Measurements from ENCODE around the gene ARSH. TPM values are rescaled to one million over a fixed set of nuclear protein-coding genes. Genes with fewer than 3 reads are reported as not detected.
"Not testable (repeated sequence)": the region's sequence is repeated elsewhere in the genome, so short reads cannot be mapped to it uniquely, and the experiment has no call there.

Gene ARSH
- total and polyA plus RNA-seq, 2 of the 8 experiments (the other 6 are each of a cell fraction or from before 2014, with no cell fraction given), result not detected

DNA sequence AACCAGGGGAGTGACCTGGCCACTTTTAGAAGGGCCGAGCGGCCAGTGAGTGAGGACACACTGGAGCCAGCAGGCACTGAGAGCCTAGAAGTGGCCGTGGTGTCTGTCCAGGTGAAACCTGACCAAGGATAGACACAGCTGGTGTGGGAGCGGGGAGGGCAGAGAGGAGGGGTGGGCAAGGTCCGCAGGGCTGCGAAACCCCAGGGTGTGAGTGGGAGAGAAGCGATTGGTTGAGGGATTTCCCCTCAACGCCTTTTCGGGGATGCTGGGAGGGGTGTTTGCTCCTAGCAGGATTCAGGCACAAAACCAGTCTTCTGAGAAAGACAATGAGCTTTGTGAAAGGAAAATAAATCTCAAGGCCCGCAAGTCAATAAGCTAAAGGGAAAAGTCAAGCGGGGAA, 44.0 kb upstream of the ARSH start (continued):
- TF ChIP-seq RXRA (IDR thresholded peaks at IDR 0.05; ENCODE audit: insufficient read depth, low read depth, low read length) (no peak), SAP30 (IDR thresholded peaks at IDR 0.05; ENCODE audit: insufficient read depth, insufficient replicate concordance, low read length) (no peak)

GRCh38 chrX:2963449-2963848, 42.9 kb upstream of the ARSH start:
- H4K91ac ChIP-seq (replicated peaks; ENCODE audit: insufficient read length, low read length); H3K14ac ChIP-seq (ENCODE audit: insufficient read length); CTCF ChIA-PET (ENCODE audit: partially characterized antibody); H2AFZ ChIP-seq (ENCODE audit: low read length); H3K4ac ChIP-seq (replicated peaks; ENCODE audit: insufficient read length, low read depth, low read length); H3K79me1 ChIP-seq (ENCODE audit: low read depth, low read length); POLR2A ChIA-PET (ENCODE audit: partially characterized antibody); H4K8ac ChIP-seq (ENCODE audit: extremely low read depth, insufficient read depth, low read length); H2BK5ac ChIP-seq (ENCODE audit: low read depth, low read length); H3K27me3 ChIP-seq (replicated peaks in 1 of 4; ENCODE audit: control insufficient read depth in 3 of 4, extremely low read depth in 1 of 4, insufficient read depth in 3 of 4, low read length in 3 of 4); H2AK5ac ChIP-seq (ENCODE audit: low read depth, low read length); H2BK12ac ChIP-seq (ENCODE audit: low read depth, low read length); H3K27ac ChIP-seq (ENCODE audit: low read depth, low read length); H3K18ac ChIP-seq (ENCODE audit: extremely low read depth, low read length); H3K23me2 ChIP-seq (ENCODE audit: low read depth, low read length); H3K56ac ChIP-seq (replicated peaks; ENCODE audit: insufficient read length, low read depth, low read length); FAIRE-seq; H2BK20ac ChIP-seq (ENCODE audit: low read length); H3K79me2 ChIP-seq (ENCODE audit: control insufficient read depth in 1 of 2, insufficient read depth in 2 of 2, low read length in 2 of 2); H3K36me3 ChIP-seq (ENCODE audit: control insufficient read depth in 2 of 4, insufficient read depth in 4 of 4, low read length in 3 of 4); H4K5ac ChIP-seq (ENCODE audit: insufficient read length, low read depth, low read length); H4K20me1 ChIP-seq (replicated peaks in 1 of 2; ENCODE audit: control insufficient read depth in 1 of 2, insufficient read depth in 2 of 2, low read length in 2 of 2); DNase-seq (ENCODE audit: low read depth in 1 of 2, low spot score in 2 of 2); H3K4me3 ChIP-seq (ENCODE audit: extremely low read depth in 1 of 4, insufficient read depth in 2 of 4, low read depth in 3 of 4, low read length in 4 of 4); H3K9me3 ChIP-seq (ENCODE audit: insufficient read depth in 2 of 2, low read depth in 1 of 2, low read length in 1 of 2); H3K9ac ChIP-seq (replicated peaks in 1 of 4; ENCODE audit: extremely low read depth in 1 of 4, low read depth in 3 of 4, low read length in 3 of 4); H2BK15ac ChIP-seq (ENCODE audit: low read length); H3K23ac ChIP-seq (ENCODE audit: insufficient read length): not testable (repeated sequence)
- peak overlapping the region in 1 of 2 experiments; percentile 52; a peak in 1 of 4 replicates for H3K4me2 ChIP-seq (ENCODE audit: insufficient read depth in 1 of 2, low read depth in 2 of 2, low read length in 2 of 2)
- H2BK120ac ChIP-seq (replicated peaks; ENCODE audit: low read depth, low read length), result peak overlapping the region; percentile 43
- H3K4me1 ChIP-seq (replicated peaks in 1 of 4; ENCODE audit: control insufficient read depth in 3 of 4, insufficient read depth in 4 of 4, low read length in 3 of 4), result peaks cover 0 to 12% (median 3%) of the 10 kb centered on the region in 4 experiments; a peak in 4 of 7 replicates
- 80% methylated on average over 1 of the region's 7 CpGs; no CpG with 5 or more reads in 1 of the 2 experiments for WGBS, 2 experiments (ENCODE audit: extremely low coverage in 1 of 2, insufficient coverage in 1 of 2, insufficient read length in 1 of 2, insufficient replicate concordance in 2 of 2, low coverage in 1 of 2, low lambda C conversion rate in 2 of 2, missing lambda C conversion rate in 1 of 2)

Measured in H1 (cell line).